Activated naive CD8-positive, alpha-beta T cell treated with anti-CD3 and anti-CD28 coated beads, Interleukin-2, amount 10 ng/mL, durations not matched to agents 7 days and 5 days (primary cell): ENCODE data around the gene CD3E. TPM values are rescaled to one million over a fixed set of nuclear protein-coding genes. Genes with fewer than 3 reads are reported as not detected.

Source experiments
- ATAC-seq: fragments of 150-1000 bp; cut with Tn5 transposase; one replicate; pipeline ENCODE4 v1.10.0; 2021; ENCODE audit warnings: low read depth, moderate library complexity
- POLR2A ChIA-PET: fragments of 350-600 bp; sonication (Branson Sonifier 250); formaldehyde crosslinking; loops from one replicate; lab custom pipeline; 2021; ENCODE audit warnings: antibody characterized with exemption; lab: Charles Lee
- DNase-seq: peaks from one replicate; pipeline ENCODE4 v3.0.0; 2021
- H3K27ac Mint-ChIP-seq: one replicate; pipeline ENCODE4 v1.8.0; 2022; ENCODE audit warnings: mild to moderate bottlenecking, mixed read lengths
- H3K27me3 Mint-ChIP-seq: one replicate; pipeline ENCODE4 v1.8.0; 2022; ENCODE audit warnings: mild to moderate bottlenecking, moderate library complexity, mixed read lengths
- H3K36me3 Mint-ChIP-seq: one replicate; pipeline ENCODE4 v1.8.0; 2021; ENCODE audit warnings: mild to moderate bottlenecking, mixed read lengths
- H3K4me1 Mint-ChIP-seq: one replicate; pipeline ENCODE4 v1.8.0; 2021; ENCODE audit warnings: mixed read lengths
- H3K4me3 Mint-ChIP-seq: one replicate; pipeline ENCODE4 v1.8.0; 2022; ENCODE audit warnings: mild to moderate bottlenecking, moderate library complexity, mixed read lengths
- H3K9me3 Mint-ChIP-seq: one replicate; pipeline ENCODE4 v1.8.0; 2021; ENCODE audit warnings: mixed read lengths
- total RNA-seq, 2 experiments: library from RNA; stranded (reverse); gene quantifications; one replicate each; pipeline ENCODE4 v1.2.3, GENCODE V29; 2021

Gene CD3E
- total RNA-seq, 2 experiments from 2014 or later, result 607 to 630 TPM

DNA sequence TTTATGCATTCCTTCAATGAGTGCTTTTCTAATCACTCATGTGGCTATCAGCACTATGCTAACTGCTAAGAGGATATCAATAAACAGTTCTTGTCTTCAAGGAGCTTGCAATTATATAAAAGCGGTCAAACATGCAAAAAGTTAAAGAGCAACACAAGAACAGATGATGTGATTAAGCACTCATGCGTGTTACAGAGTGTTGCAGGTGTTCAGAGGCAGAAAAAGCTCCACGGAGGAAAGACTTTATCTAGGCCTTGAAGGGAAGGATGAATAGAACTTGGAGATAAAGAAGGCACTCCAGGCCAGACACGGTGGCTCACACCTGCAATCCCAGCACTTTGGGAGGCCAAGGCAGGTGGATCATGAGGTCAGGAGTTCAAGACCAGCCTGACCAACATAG, 13.6 kb downstream of the CD3E start:
- DNase-seq (no peak), ATAC-seq (no peak)
- Mint-ChIP-seq H3K27me3 (no peaks in the 10 kb centered on the region), H3K4me3 (no peak overlapping the region), H3K36me3 (peaks cover 32% of the 10 kb centered on the region), H3K27ac (no peak overlapping the region), H3K9me3 (no peaks in the 10 kb centered on the region), H3K4me1 (peaks cover 68% of the 10 kb centered on the region)
- POLR2A ChIA-PET, result interaction anchor here (1.4 kb wide), 1 partner anchor 17 kb away, joined by 4 read pairs; no protein-coding TSS in a partner anchor

DNA sequence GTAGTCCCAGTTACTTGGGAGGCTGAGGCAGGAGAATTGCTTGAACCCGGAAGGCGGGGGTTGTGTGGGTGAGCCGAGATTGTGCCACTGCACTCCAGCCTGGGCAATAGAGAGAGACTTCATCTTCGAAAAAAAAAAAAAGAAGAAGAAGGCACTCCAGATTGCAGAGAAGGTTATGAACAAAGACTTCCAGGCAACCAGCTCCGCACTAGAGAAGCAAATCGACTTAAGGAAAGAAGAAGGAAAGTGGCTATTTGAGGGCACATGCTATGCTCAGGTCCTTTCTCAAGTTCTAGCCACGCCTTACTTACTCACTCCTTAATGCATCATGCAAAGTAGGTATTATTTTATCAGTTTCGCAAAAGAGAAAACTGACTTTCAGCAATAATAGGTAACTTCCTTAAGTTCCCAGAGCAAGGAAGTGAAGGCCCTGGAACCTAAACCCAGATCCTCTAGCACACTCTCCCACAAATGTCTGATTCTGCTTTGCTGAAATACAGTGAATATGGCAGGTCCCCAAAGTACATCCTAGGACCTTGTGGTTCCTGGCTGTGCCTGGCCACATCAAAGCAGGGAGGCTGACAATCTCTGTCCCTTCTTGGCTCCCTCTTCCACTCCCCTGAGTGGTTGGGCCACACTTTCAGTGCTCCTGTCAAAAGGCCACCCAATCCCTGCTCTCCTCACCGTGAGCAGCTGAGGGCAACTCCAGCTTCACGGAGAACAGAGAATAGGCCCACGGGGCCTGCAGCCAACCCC, 14.2 kb downstream of the CD3E start:
- H3K4me3 Mint-ChIP-seq, result no peak overlapping the region
- H3K27me3 Mint-ChIP-seq, result no peaks in the 10 kb centered on the region
- no peak for ATAC-seq
- POLR2A ChIA-PET, result interaction anchor here (1.4 kb wide), 1 partner anchor 17 kb away, joined by 4 read pairs; no protein-coding TSS in a partner anchor
- no peak for DNase-seq
- no peak overlapping the region for H3K27ac Mint-ChIP-seq
- peaks cover 65% of the 10 kb centered on the region for H3K4me1 Mint-ChIP-seq
- peaks cover 31% of the 10 kb centered on the region for H3K36me3 Mint-ChIP-seq
- H3K9me3 Mint-ChIP-seq, result no peaks in the 10 kb centered on the region

GRCh38 chr11:118319337-118319707, 14.8 kb downstream of the CD3E start:
- POLR2A ChIA-PET, result no interaction called here
- no peaks in the 10 kb centered on the region for H3K9me3 Mint-ChIP-seq
- H3K27ac Mint-ChIP-seq, result peak overlapping the region; percentile 31
- H3K4me1 Mint-ChIP-seq, result peaks cover 59% of the 10 kb centered on the region
- H3K27me3 Mint-ChIP-seq, result no peaks in the 10 kb centered on the region
- DNase-seq (no peak), ATAC-seq (no peak)
- peak overlapping the region; percentile 1 for H3K4me3 Mint-ChIP-seq
- H3K36me3 Mint-ChIP-seq, result peaks cover 31% of the 10 kb centered on the region

DNA sequence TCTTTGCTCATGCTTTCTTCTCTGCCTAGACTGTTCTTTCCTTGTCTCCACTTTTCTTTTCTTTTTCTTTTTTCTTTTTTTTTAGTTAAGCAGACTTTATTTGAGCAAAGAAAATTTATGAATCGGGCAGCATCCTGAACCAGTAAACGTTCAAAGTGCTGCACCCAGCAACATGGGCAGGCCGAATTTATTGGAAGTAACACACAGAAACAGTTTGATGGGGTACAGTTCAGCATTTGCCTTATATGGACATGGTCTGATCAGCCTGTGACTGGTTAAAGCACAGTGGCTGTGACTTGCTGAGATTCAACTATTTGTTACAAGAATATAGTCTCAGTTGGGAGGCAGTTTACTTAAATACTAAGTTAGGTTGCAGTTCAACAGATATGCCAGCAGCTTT, 16.0 kb downstream of the CD3E start:
- Mint-ChIP-seq H3K27ac (peak overlapping the region; percentile 48), H3K27me3 (no peaks in the 10 kb centered on the region), H3K4me3 (no peak overlapping the region), H3K9me3 (no peaks in the 10 kb centered on the region), H3K36me3 (peaks cover 28% of the 10 kb centered on the region), H3K4me1 (peaks cover 51% of the 10 kb centered on the region)
- no peak for DNase-seq
- POLR2A ChIA-PET, result interaction anchor here (1.8 to 3.1 kb wide), 2 partner anchors 19 to 22 kb away, joined by 10 to 14 read pairs; partner anchors contain the start of gene CD3D
- no peak for ATAC-seq

DNA sequence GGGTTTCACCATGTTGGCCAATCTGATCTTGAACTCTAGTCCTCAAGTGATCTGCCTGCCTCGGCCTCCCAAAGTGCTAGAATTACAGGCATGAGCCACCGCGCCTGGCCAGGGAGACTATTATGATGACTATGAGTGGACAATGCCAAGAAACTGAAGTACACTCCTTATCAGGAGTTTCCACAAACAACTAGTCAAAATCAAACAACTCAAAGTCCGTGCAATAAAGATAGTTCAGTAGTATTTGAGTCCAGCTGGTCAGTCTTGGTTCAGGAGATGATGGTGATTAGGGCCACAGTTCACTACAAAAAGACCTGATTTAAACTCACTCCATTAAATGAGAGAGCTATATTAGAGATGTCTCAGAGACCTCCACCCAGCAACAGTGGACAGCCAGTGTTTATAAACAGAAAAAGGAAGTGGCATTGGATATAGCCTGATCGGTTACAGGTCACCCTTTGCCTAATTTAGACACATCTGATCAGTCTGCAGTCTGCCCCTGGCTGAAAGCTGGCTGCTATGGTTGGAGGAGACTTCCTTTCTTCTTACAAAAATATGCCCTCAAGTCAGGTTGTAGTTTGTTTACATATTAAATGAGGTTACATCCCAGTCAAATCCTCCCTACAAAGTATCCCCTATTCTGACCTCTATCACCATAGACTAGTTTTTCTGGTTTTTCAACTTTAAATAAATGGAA, 17.0 kb downstream of the CD3E start:
- H3K4me1 Mint-ChIP-seq, result peaks cover 41% of the 10 kb centered on the region
- POLR2A ChIA-PET, result interaction anchor here (1.3 to 3.1 kb wide), 3 partner anchors 18 to 23 kb away, joined by 5 to 14 read pairs (median 10); partner anchors contain the start of genes CD3D and CD3G

GRCh38 chr11:118322721-118323120, 18.2 kb downstream of the CD3E start:
- DNase-seq (no peak), ATAC-seq (no peak)
- Mint-ChIP-seq H3K27me3 (no peaks in the 10 kb centered on the region), H3K27ac (no peak overlapping the region), H3K36me3 (peaks cover 21% of the 10 kb centered on the region), H3K4me3 (no peak overlapping the region), H3K4me1 (peaks cover 33% of the 10 kb centered on the region), H3K9me3 (no peaks in the 10 kb centered on the region)
- POLR2A ChIA-PET, result interaction anchor here (0.6 to 3.1 kb wide), 3 partner anchors 17 to 31 kb away, joined by 3 to 14 read pairs (median 3); partner anchors contain the start of gene CD3D

More for the DNA sequence above, 17.0 kb downstream of the CD3E start:
- peaks cover 26% of the 10 kb centered on the region for H3K36me3 Mint-ChIP-seq
- no peaks in the 10 kb centered on the region for H3K9me3 Mint-ChIP-seq
- ATAC-seq (no peak), DNase-seq (no peak)
- no peak overlapping the region for H3K4me3 Mint-ChIP-seq
- H3K27ac Mint-ChIP-seq, result no peak overlapping the region
- H3K27me3 Mint-ChIP-seq, result no peaks in the 10 kb centered on the region

GRCh38 chr11:118325283-118325682, 20.8 kb downstream of the CD3E start:
- no peak overlapping the region for H3K4me3 Mint-ChIP-seq
- H3K27ac Mint-ChIP-seq, result no peak overlapping the region
- no peaks in the 10 kb centered on the region for H3K9me3 Mint-ChIP-seq
- POLR2A ChIA-PET, result no interaction called here
- H3K4me1 Mint-ChIP-seq, result peaks cover 12% of the 10 kb centered on the region
- ATAC-seq (no peak), DNase-seq (no peak)
- no peaks in the 10 kb centered on the region for H3K27me3 Mint-ChIP-seq
- peaks cover 25% of the 10 kb centered on the region for H3K36me3 Mint-ChIP-seq

- Mint-ChIP-seq H3K4me3 (no peak overlapping the region), H3K36me3 (peaks cover 21% of the 10 kb centered on the region), H3K27me3 (no peaks in the 10 kb centered on the region), H3K27ac (no peak overlapping the region), H3K9me3 (no peaks in the 10 kb centered on the region), H3K4me1 (peaks cover 2% of the 10 kb centered on the region)
- DNase-seq (no peak), ATAC-seq (no peak)
- POLR2A ChIA-PET, result no interaction called here
Observed at GRCh38 chr11:118328745-118329144, 24.2 kb downstream of the CD3E start.

DNA sequence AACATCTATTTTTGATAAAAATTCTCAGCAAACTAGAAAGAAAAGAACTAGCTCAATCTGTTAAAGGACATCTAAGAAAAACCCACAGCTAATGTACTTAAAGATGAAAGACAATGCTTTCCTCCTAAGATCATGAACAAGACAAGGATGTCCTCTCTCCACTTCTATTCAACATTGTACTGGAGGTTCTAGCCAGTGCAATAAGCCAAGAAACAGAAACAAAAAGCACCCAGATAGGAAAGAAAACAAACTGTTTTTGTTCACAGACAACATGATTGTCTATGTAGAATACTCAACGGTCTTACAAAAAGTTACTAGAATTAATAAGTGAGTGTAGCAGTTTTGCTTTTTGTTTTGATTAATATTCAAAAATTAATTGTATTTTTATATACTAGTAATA, 30.2 kb downstream of the CD3E start:
- no peaks in the 10 kb centered on the region for H3K9me3 Mint-ChIP-seq
- POLR2A ChIA-PET, result interaction anchor here (1.4 kb wide), 1 partner anchor 25 kb away, joined by 4 read pairs; the partner anchor contains the start of gene UBE4A

GRCh38 chr11:118338637-118339061, 34.1 kb downstream of the CD3E start:
- ATAC-seq (peak; percentile 65), DNase-seq (peak; percentile 85)
- Mint-ChIP-seq H3K4me1 (peaks cover 56% of the 10 kb centered on the region), H3K9me3 (no peaks in the 10 kb centered on the region), H3K27me3 (no peaks in the 10 kb centered on the region), H3K36me3 (peaks cover 43% of the 10 kb centered on the region), H3K4me3 (peak overlapping the region; percentile 89), H3K27ac (peak overlapping the region; percentile 97)
- POLR2A ChIA-PET, result interaction anchor here (0.7 to 2.0 kb wide), 10 partner anchors 9 to 454 kb away, joined by 3 to 11 read pairs (median 3); partner anchors contain the start of genes JAML and UBE4A

More for the DNA sequence above, 30.2 kb downstream of the CD3E start:
- H3K4me1 Mint-ChIP-seq, result peaks cover 41% of the 10 kb centered on the region
- ATAC-seq, result peak; percentile 7
- peaks cover 39% of the 10 kb centered on the region for H3K36me3 Mint-ChIP-seq
- no peak for DNase-seq
- peak overlapping the region; percentile 79 for H3K4me3 Mint-ChIP-seq
- no peaks in the 10 kb centered on the region for H3K27me3 Mint-ChIP-seq
- H3K27ac Mint-ChIP-seq, result peak overlapping the region; percentile 91

DNA sequence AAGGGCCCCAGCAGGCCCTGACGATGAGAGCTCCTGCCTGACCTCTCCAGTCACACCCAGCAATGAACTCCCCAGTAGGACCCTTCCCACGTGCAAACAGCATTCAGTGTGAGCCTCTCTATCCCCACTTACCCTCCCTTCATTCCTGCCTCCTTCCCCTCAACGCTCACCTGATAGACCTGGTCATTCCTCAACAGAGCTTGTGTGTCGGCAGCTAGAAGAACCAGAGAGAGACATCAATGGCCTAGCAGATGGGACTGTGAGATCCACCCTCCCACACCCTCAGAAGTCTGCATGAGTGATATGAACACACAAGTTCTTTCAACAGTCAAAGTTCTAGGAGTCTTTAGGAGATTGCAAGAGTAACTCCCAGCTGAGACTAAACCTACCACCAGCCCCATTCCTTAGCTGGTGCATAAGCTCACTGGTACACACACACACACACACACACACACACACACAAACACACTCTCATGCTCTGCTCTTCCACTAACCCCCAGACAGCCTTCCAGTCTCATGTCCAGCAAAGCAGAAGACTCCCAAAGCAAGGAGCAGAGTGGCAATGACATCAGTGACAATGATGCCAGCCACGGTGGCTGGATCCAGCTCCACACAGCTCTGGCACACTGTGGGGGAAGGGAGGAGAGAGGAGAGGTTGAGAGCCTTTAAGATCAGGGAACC, 34.9 kb downstream of the CD3E start:
- Mint-ChIP-seq H3K4me3 (peak overlapping the region; percentile 89), H3K9me3 (no peaks in the 10 kb centered on the region), H3K27ac (peak overlapping the region; percentile 97), H3K27me3 (no peaks in the 10 kb centered on the region), H3K4me1 (peaks cover 60% of the 10 kb centered on the region), H3K36me3 (peaks cover 43% of the 10 kb centered on the region)
- DNase-seq, result peak; percentile 57
- POLR2A ChIA-PET, result interaction anchor here (0.7 to 2.0 kb wide), 16 partner anchors 8 to 453 kb away, joined by 3 to 11 read pairs (median 3); partner anchors contain the start of genes JAML, MPZL2 and UBE4A
- no peak for ATAC-seq

DNA sequence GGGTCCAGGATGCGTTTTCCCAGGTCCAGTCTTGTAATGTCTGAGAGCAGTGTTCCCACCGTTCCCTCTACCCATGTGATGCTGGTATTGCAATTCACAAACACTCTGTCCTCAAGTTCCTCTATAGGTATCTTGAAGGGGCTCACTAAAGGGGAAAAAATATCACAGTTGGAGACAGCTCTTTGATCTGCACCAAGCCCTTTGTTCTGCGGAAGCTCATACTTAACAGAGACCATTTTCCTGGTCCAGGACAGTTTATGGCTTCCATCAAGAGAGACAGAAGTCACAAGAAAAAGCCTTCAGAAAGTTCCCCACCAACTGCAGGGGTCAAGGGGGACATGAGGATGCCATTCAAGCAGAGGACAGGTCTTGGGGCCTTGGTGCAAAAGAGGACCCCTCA, 35.9 kb downstream of the CD3E start:
- peak overlapping the region; percentile 97 for H3K27ac Mint-ChIP-seq

More for the DNA sequence above, 35.9 kb downstream of the CD3E start:
- DNase-seq, result no peak
- H3K27me3 Mint-ChIP-seq, result no peaks in the 10 kb centered on the region
- POLR2A ChIA-PET, result interaction anchor here (0.9 to 1.9 kb wide), 7 partner anchors 17 to 142 kb away, joined by 3 to 10 read pairs (median 4); partner anchors contain the start of genes MPZL2 and UBE4A
- peaks cover 42% of the 10 kb centered on the region for H3K36me3 Mint-ChIP-seq
- H3K4me1 Mint-ChIP-seq, result peaks cover 59% of the 10 kb centered on the region
- H3K9me3 Mint-ChIP-seq, result no peaks in the 10 kb centered on the region
- H3K4me3 Mint-ChIP-seq, result peak overlapping the region; percentile 89
- ATAC-seq, result no peak
